Measurements from ENCODE around the gene SOHLH1.

SOHLH1 gene

GRCh38 chr9:135700525-135700924 lies 1.2 kb upstream of the SOHLH1 start:
- Mint-ChIP-seq H3K4me1 (no peaks in the 10 kb centered on the region), H3K36me3 (no peaks in the 10 kb centered on the region), H3K4me3 (no peak overlapping the region), H3K27me3 (peaks cover 5% of the 10 kb centered on the region), H3K27ac (no peak overlapping the region), H3K9me3 (no peaks in the 10 kb centered on the region)

DNA sequence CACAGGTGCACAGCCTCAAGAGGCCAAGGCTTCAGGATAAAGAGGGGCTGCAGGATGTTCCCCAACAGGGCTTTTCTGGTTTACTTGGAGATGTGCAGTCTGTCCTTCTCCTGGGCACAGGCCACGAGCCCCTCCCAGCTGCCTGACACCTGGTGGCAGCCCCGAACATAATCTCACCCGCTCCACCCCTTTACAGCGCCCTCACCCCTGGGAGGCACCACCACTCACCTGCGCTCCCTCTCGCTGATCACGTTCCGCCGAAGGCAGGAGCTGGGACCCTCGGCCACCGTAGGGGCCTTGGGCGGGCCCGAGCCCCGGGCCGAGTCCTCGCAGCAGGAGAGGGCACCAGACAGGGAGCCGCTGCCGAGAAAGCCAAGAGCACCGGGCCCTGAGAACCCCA lies 514 bp downstream of the SOHLH1 start:
- Mint-ChIP-seq H3K36me3 (no peaks in the 10 kb centered on the region), H3K9me3 (no peaks in the 10 kb centered on the region), H3K27me3 (peaks cover 4% of the 10 kb centered on the region), H3K27ac (no peak overlapping the region), H3K4me3 (no peak overlapping the region), H3K4me1 (no peaks in the 10 kb centered on the region)

- H3K4me3 Mint-ChIP-seq, result no peak overlapping the region
- no peaks in the 10 kb centered on the region for H3K4me1 Mint-ChIP-seq
- H3K27ac Mint-ChIP-seq, result no peak overlapping the region
- no peaks in the 10 kb centered on the region for H3K9me3 Mint-ChIP-seq
- peaks cover 3% of the 10 kb centered on the region for H3K27me3 Mint-ChIP-seq
- H3K36me3 Mint-ChIP-seq, result no peaks in the 10 kb centered on the region
These were observed 1.0 kb downstream of the SOHLH1 start for GRCh38 chr9:135698236-135698635.

DNA sequence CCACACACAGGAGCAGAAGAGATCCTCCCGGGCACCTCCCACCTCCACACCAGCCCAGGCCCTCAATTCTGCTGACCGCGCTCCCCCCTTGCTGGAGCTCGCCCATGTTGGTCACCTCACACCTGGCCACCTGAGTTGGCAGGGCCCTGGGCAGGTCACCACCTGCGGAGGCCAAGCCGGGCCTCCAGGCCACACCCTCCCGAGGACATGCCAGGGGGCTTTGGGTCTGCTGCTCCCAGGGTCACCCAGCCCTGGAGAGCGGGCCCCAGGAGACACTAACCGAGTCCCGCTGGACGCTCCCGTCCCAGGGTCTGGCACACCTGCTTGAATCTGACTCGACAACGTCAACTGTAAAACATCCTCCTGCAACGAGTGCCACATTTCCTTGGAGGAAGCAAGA lies 2.1 kb downstream of the SOHLH1 start:
- Mint-ChIP-seq H3K27me3 (peaks cover 2% of the 10 kb centered on the region), H3K4me3 (no peak overlapping the region), H3K36me3 (no peaks in the 10 kb centered on the region), H3K4me1 (no peaks in the 10 kb centered on the region), H3K9me3 (no peaks in the 10 kb centered on the region), H3K27ac (no peak overlapping the region)

- Mint-ChIP-seq H3K36me3 (no peaks in the 10 kb centered on the region), H3K27me3 (peaks cover 2% of the 10 kb centered on the region), H3K4me3 (no peak overlapping the region), H3K4me1 (no peaks in the 10 kb centered on the region), H3K9me3 (no peaks in the 10 kb centered on the region), H3K27ac (no peak overlapping the region)
These were observed 2.8 kb downstream of the SOHLH1 start for GRCh38 chr9:135696446-135696845.

DNA sequence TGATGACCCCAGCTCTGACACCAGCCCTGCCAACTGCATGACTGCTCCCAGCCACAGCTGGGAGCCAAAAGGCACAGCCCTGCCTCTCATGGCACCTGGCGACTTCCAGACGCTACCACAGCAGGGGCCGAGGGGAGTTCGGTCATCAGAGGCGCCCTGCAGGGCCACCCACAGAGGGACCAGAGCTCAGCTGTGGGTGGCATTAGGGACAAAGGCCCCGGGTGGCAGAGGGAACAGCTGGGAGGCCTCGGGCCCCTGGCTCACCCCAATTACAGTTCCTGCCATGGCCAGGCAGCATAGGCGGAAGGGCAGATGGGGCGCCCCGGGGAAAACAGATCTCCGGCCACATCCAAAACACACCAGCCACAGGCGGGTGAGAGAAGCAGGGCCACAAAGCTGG lies 3.6 kb downstream of the SOHLH1 start:
- peaks cover 2% of the 10 kb centered on the region for H3K27me3 Mint-ChIP-seq
- no peak overlapping the region for H3K4me3 Mint-ChIP-seq
- H3K4me1 Mint-ChIP-seq, result no peaks in the 10 kb centered on the region
- no peaks in the 10 kb centered on the region for H3K9me3 Mint-ChIP-seq
- no peaks in the 10 kb centered on the region for H3K36me3 Mint-ChIP-seq
- H3K27ac Mint-ChIP-seq, result no peak overlapping the region

- Mint-ChIP-seq H3K36me3 (no peaks in the 10 kb centered on the region), H3K27ac (no peak overlapping the region), H3K27me3 (peaks cover 2% of the 10 kb centered on the region), H3K4me1 (no peaks in the 10 kb centered on the region), H3K9me3 (no peaks in the 10 kb centered on the region), H3K4me3 (no peak overlapping the region)
These were observed 4.2 kb downstream of the SOHLH1 start for GRCh38 chr9:135695036-135695435.

GRCh38 chr9:135694414-135694813 lies 4.9 kb downstream of the SOHLH1 start:
- Mint-ChIP-seq H3K9me3 (no peaks in the 10 kb centered on the region), H3K4me3 (no peak overlapping the region), H3K27me3 (peaks cover 2% of the 10 kb centered on the region), H3K4me1 (no peaks in the 10 kb centered on the region), H3K36me3 (no peaks in the 10 kb centered on the region), H3K27ac (no peak overlapping the region)

DNA sequence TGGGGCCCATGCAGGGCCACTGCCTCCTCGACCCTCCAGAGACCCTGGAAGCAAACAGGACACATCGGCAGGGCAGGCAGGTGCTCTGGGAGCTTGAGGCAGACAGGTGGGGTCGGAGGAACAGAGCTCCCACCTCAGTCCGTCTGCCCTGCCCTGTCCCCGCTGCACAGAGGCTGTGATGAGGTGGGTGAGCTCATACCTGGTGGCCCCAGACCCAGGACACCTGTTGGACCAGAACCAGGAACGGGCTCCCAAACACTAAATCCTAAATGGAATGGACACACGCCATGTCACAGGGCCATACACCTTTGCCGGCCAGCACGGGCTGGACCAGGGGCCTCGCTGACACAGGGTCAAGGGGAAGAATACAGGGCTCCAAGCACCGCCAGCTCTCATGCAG lies 5.5 kb downstream of the SOHLH1 start:
- Mint-ChIP-seq H3K9me3 (no peaks in the 10 kb centered on the region), H3K4me1 (no peaks in the 10 kb centered on the region), H3K36me3 (no peaks in the 10 kb centered on the region), H3K27ac (no peak overlapping the region), H3K4me3 (no peak overlapping the region), H3K27me3 (peaks cover 2% of the 10 kb centered on the region)

GRCh38 chr9:135693265-135693664 lies 6.0 kb downstream of the SOHLH1 start:
- H3K27me3 Mint-ChIP-seq, result peaks cover 2% of the 10 kb centered on the region
- H3K4me3 Mint-ChIP-seq, result no peak overlapping the region
- peak overlapping the region; percentile 46 for H3K27ac Mint-ChIP-seq
- H3K9me3 Mint-ChIP-seq, result no peaks in the 10 kb centered on the region
- H3K4me1 Mint-ChIP-seq, result no peaks in the 10 kb centered on the region
- no peaks in the 10 kb centered on the region for H3K36me3 Mint-ChIP-seq

DNA sequence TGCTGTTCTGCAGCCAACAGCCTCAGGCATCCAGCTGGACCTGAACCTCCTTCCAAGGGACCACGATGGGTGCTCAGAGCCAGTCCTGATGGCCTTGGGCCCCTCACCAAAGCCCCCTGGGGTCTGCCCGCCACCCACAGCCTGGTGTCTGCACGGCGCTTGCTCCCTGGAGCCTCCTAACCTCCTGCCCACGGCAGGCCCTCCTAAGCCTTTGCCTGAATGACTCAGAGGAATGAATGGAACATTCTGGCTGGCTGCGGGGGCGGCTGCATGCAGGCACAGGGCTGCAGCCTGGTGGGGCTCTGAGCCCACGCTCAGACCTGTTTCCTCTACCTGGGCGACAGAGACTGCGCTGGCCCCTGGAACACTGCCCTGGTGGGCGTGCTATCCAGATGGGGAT lies 6.9 kb downstream of the SOHLH1 start:
- Mint-ChIP-seq H3K4me3 (no peak overlapping the region), H3K36me3 (no peaks in the 10 kb centered on the region), H3K4me1 (no peaks in the 10 kb centered on the region), H3K27ac (no peak overlapping the region), H3K9me3 (no peaks in the 10 kb centered on the region), H3K27me3 (peaks cover 2% of the 10 kb centered on the region)

- Mint-ChIP-seq H3K4me1 (no peaks in the 10 kb centered on the region), H3K27ac (no peak overlapping the region), H3K4me3 (no peak overlapping the region), H3K36me3 (no peaks in the 10 kb centered on the region), H3K27me3 (peaks cover 2% of the 10 kb centered on the region), H3K9me3 (no peaks in the 10 kb centered on the region)
These were observed 8.3 kb downstream of the SOHLH1 start for GRCh38 chr9:135690836-135691570.

- H3K9me3 Mint-ChIP-seq, result no peaks in the 10 kb centered on the region
- H3K4me3 Mint-ChIP-seq, result no peak overlapping the region
- H3K36me3 Mint-ChIP-seq, result no peaks in the 10 kb centered on the region
- no peak overlapping the region for H3K27ac Mint-ChIP-seq
- H3K4me1 Mint-ChIP-seq, result no peaks in the 10 kb centered on the region
- H3K27me3 Mint-ChIP-seq, result peaks cover 2% of the 10 kb centered on the region
These were observed 10.3 kb downstream of the SOHLH1 start for GRCh38 chr9:135689011-135689410.

DNA sequence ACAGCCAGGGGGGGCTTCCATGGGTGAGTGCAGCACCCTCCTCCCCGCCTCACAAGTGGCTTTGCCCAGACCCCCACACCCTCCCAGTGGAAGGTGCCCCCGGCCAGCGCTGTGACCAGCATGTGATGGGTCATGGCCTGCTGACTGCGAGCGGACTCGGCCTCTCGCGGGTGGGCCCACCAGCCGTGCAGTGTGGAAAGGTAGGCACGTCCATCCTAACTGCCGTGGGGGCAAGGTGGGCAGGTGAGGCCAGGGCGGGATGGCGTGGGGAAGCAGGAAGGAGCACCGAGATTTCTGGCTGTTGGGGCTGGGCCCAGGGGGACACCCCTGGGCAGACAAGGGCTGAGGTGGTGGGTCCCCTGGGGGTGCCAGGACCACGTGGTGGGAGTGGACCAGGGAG lies 12.1 kb downstream of the SOHLH1 start:
- Mint-ChIP-seq H3K4me1 (no peaks in the 10 kb centered on the region), H3K27me3 (no peaks in the 10 kb centered on the region), H3K36me3 (no peaks in the 10 kb centered on the region), H3K9me3 (no peaks in the 10 kb centered on the region), H3K4me3 (no peak overlapping the region), H3K27ac (no peak overlapping the region)

DNA sequence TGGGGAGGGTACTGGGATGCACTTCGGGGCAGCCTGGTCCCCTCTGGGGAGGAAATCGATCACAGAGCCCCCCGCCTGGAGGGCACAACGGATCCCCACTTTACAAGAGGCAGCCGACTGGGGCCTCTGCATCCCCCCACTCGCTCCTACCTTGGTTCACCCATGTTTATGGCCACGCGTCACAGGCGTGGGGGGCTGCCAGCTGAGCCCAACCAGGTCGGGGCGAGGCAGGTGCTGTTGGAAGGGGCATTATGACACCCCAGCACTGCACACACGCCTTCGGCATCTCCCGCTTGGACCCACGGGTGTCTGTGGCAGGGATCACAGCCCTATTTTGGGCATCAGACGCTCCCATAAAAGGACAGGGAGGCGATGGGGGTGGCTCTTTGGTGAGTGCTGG lies 14.6 kb downstream of the SOHLH1 start:
- Mint-ChIP-seq H3K9me3 (no peaks in the 10 kb centered on the region), H3K36me3 (no peaks in the 10 kb centered on the region), H3K4me1 (no peaks in the 10 kb centered on the region), H3K27me3 (no peaks in the 10 kb centered on the region), H3K4me3 (no peak overlapping the region), H3K27ac (no peak overlapping the region)

GRCh38 chr9:135683401-135684034 lies 15.8 kb downstream of the SOHLH1 start:
- no peaks in the 10 kb centered on the region for H3K9me3 Mint-ChIP-seq
- H3K4me3 Mint-ChIP-seq, result no peak overlapping the region
- H3K4me1 Mint-ChIP-seq, result no peaks in the 10 kb centered on the region
- H3K27me3 Mint-ChIP-seq, result no peaks in the 10 kb centered on the region
- no peak overlapping the region for H3K27ac Mint-ChIP-seq
- H3K36me3 Mint-ChIP-seq, result no peaks in the 10 kb centered on the region

DNA sequence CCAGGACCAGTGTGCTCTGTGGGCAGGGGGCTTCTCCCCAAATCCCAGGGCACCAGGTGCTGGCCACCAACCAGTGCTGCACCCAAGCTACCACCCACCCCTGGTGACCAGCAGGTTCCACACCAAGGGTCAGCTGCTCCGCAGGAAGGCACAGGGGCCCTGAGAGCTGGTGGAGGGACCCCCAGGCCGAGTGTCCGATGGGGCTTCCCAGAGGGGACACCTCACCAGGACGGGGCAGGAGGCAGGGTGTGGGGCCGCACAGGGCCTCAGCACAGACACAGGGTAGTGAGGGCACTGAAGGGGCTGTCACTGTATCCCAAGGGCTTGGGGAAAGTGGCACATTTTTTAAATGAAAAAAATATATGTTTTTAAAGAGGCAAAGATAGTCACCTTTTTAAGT lies 18.1 kb downstream of the SOHLH1 start:
- no peaks in the 10 kb centered on the region for H3K9me3 Mint-ChIP-seq
- no peak overlapping the region for H3K4me3 Mint-ChIP-seq
- H3K27ac Mint-ChIP-seq, result no peak overlapping the region
- no peaks in the 10 kb centered on the region for H3K4me1 Mint-ChIP-seq
- H3K27me3 Mint-ChIP-seq, result no peaks in the 10 kb centered on the region
- H3K36me3 Mint-ChIP-seq, result no peaks in the 10 kb centered on the region

Data from activated naive CD4-positive, alpha-beta T cell treated with anti-CD3 and anti-CD28 coated beads, Interleukin-2, amount 50 U/mL, for 24 hours (primary cell).